ENCODE data around the gene SPATC1L. TPM values are rescaled to one million over a fixed set of nuclear protein-coding genes. Genes with fewer than 3 reads are reported as not detected.

The SPATC1L gene
- total and polyA plus RNA-seq, 2 of the 8 experiments (the other 6 are each of a cell fraction or from before 2014, with no cell fraction given) = 24.9 to 50.0 TPM

DNA sequence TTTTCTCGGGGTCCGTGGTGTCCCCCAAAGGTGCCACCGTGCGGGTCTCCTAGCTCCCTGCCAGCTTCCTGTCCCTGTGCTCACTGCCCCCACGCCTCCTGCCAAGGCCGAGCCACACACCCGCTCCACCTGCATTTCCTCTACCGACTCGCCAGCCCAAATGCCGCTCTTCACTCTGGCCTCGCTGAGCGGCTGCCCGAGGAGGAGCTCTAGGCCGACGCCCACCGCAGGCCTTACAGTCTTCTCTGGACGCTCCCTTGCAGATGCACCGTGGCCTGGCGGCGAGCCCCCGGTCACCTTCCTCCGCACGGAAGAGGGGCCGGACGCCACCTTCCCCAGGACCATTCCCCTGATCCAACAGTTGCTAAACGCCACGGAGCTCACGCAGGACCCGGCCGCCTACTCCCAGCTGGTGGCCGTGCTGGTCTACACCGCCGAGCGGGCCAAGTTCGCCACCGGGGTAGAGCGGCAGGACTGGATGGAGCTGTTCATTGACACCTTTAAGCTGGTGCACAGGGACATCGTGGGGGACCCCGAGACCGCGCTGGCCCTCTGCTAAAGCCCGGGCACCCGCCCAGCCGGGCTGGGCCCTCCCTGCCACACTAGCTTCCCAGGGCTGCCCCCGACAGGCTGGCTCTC, 55.2 kb downstream of the SPATC1L start:
- H4K5ac ChIP-seq (ENCODE audit: insufficient read length, low read depth, low read length) = no peak overlapping the region
- H3K36me3 ChIP-seq (ENCODE audit: control insufficient read depth in 2 of 4, insufficient read depth in 4 of 4, low read length in 3 of 4) = peaks cover 2 to 17% (median 3%) of the 10 kb centered on the region in 4 experiments; a peak in 4 of 8 replicates
- no peak overlapping the region for H3K9ac ChIP-seq (replicated peaks in 1 of 4; ENCODE audit: extremely low read depth in 1 of 4, low read depth in 3 of 4, low read length in 3 of 4)
- H3K27ac ChIP-seq (ENCODE audit: low read depth, low read length) = no peak overlapping the region
- DNase-seq (ENCODE audit: low read depth in 1 of 2, low spot score in 2 of 2) (no peak), FAIRE-seq (no peak)
- H2BK12ac ChIP-seq (ENCODE audit: low read depth, low read length) = no peak overlapping the region
- no peak overlapping the region for H2AK5ac ChIP-seq (ENCODE audit: low read depth, low read length)
- H2BK5ac ChIP-seq (ENCODE audit: low read depth, low read length) = no peak overlapping the region
- peaks cover 0 to 8% of the 10 kb centered on the region in 2 experiments for H4K20me1 ChIP-seq (replicated peaks in 1 of 2; ENCODE audit: control insufficient read depth in 1 of 2, insufficient read depth in 2 of 2, low read length in 2 of 2)
- ChIA-PET CTCF (ENCODE audit: partially characterized antibody) (interaction anchor here (0.6 to 1.9 kb wide), 10 partner anchors 8 to 159 kb away, joined by 3 to 19 read pairs (median 4); no protein-coding TSS in a partner anchor), POLR2A (ENCODE audit: partially characterized antibody) (interaction anchor here (1.2 to 1.3 kb wide), 3 partner anchors 10 to 146 kb away, joined by 3 to 4 read pairs (median 4); no protein-coding TSS in a partner anchor)
- H2AFZ ChIP-seq (ENCODE audit: low read length) = no peak overlapping the region
- peaks cover 0 to 7% (median 0%) of the 10 kb centered on the region in 4 experiments; a peak in 2 of 7 replicates for H3K4me1 ChIP-seq (replicated peaks in 1 of 4; ENCODE audit: control insufficient read depth in 3 of 4, insufficient read depth in 4 of 4, low read length in 3 of 4)
- H4K8ac ChIP-seq (ENCODE audit: extremely low read depth, insufficient read depth, low read length) = peak overlapping the region; percentile 39
- 93% methylated on average over 35 of the region's 45 CpGs; no CpG with 5 or more reads in 1 of the 2 experiments for WGBS, 2 experiments (ENCODE audit: extremely low coverage in 1 of 2, insufficient coverage in 1 of 2, insufficient read length in 1 of 2, insufficient replicate concordance in 2 of 2, low coverage in 1 of 2, low lambda C conversion rate in 2 of 2, missing lambda C conversion rate in 1 of 2)
- H2BK20ac ChIP-seq (ENCODE audit: low read length) = no peak overlapping the region
- peaks cover 1% of the 10 kb centered on the region; the same call in 1 of the 2 replicates for H3K23me2 ChIP-seq (ENCODE audit: low read depth, low read length)
- no peak overlapping the region for H2BK15ac ChIP-seq (ENCODE audit: low read length)
- no peak overlapping the region for H3K23ac ChIP-seq (ENCODE audit: insufficient read length)
- no peak overlapping the region for H2BK120ac ChIP-seq (replicated peaks; ENCODE audit: low read depth, low read length)
- no peak overlapping the region for H3K4ac ChIP-seq (replicated peaks; ENCODE audit: insufficient read length, low read depth, low read length)
- no peak overlapping the region for H4K91ac ChIP-seq (replicated peaks; ENCODE audit: insufficient read length, low read length)
- no peak overlapping the region for H3K4me3 ChIP-seq (ENCODE audit: extremely low read depth in 1 of 4, insufficient read depth in 2 of 4, low read depth in 3 of 4, low read length in 4 of 4)
- H3K4me2 ChIP-seq (ENCODE audit: insufficient read depth in 1 of 2, low read depth in 2 of 2, low read length in 2 of 2) = no peak overlapping the region
- no peak overlapping the region for H3K56ac ChIP-seq (replicated peaks; ENCODE audit: insufficient read length, low read depth, low read length)
- no peaks in the 10 kb centered on the region for H3K79me2 ChIP-seq (ENCODE audit: control insufficient read depth in 1 of 2, insufficient read depth in 2 of 2, low read length in 2 of 2)
- H3K14ac ChIP-seq (ENCODE audit: insufficient read length) = no peak overlapping the region
- H3K79me1 ChIP-seq (ENCODE audit: low read depth, low read length) = no peaks in the 10 kb centered on the region
- no peaks in the 10 kb centered on the region for H3K27me3 ChIP-seq (replicated peaks in 1 of 4; ENCODE audit: control insufficient read depth in 3 of 4, extremely low read depth in 1 of 4, insufficient read depth in 3 of 4, low read length in 3 of 4)
- H3K18ac ChIP-seq (ENCODE audit: extremely low read depth, low read length) = no peak overlapping the region
- H3K9me3 ChIP-seq (ENCODE audit: insufficient read depth in 2 of 2, low read depth in 1 of 2, low read length in 1 of 2) = no peaks in the 10 kb centered on the region; a peak in 1 of 4 replicates
- TF ChIP-seq, protein P1, sequence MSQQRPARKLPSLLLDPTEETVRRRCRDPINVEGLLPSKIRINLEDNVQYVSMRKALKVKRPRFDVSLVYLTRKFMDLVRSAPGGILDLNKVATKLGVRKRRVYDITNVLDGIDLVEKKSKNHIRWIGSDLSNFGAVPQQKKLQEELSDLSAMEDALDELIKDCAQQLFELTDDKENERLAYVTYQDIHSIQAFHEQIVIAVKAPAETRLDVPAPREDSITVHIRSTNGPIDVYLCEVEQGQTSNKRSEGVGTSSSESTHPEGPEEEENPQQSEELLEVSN (IDR thresholded peaks at IDR 0.05) = no peak
- TF ChIP-seq CTBP2 (IDR thresholded peaks at IDR 0.05; ENCODE audit: borderline replicate concordance, insufficient read depth, insufficient read length, low read length) = no peak
- no peak for TF ChIP-seq BCL11A (IDR thresholded peaks at IDR 0.05; ENCODE audit: low read depth in 2 of 2, low read length in 2 of 2)
- TF ChIP-seq POLR2AphosphoS5 (IDR thresholded peaks at IDR 0.05; ENCODE audit: low read depth, low read length) = no peak
- TF ChIP-seq CREB1 (IDR thresholded peaks at IDR 0.05) = no peak
- TF ChIP-seq MAX (IDR thresholded peaks at IDR 0.05) = no peak
- TF ChIP-seq CHD2 (IDR thresholded peaks at IDR 0.05; ENCODE audit: low read length) = no peak
- TF ChIP-seq SIX5 (IDR thresholded peaks at IDR 0.05; ENCODE audit: low read depth, low read length) = no peak
- TF ChIP-seq KDM5A (IDR thresholded peaks at IDR 0.05; ENCODE audit: low read length) = no peak
- no peak for TF ChIP-seq ZNF274 (IDR thresholded peaks at IDR 0.05; ENCODE audit: borderline replicate concordance, extremely low read depth, low read length)
- TF ChIP-seq SP1 (IDR thresholded peaks at IDR 0.05; ENCODE audit: low read depth, low read length) = no peak
- no peak for TF ChIP-seq EP300 (IDR thresholded peaks at IDR 0.05; ENCODE audit: borderline replicate concordance in 1 of 2, low read depth in 2 of 2, low read length in 2 of 2)
